Lower lobe of right lung (tissue), 2 donors: ENCODE data around the gene IFITM5. TPM values are rescaled to one million over a fixed set of nuclear protein-coding genes. Genes with fewer than 3 reads are reported as not detected.

Source experiments
- ATAC-seq, 2 donors: fragments of 200-7000 bp; cut with Tn5 transposase; one replicate each; pipeline ENCODE4 v1.9.1; 2020 to 2022; ENCODE audit warnings: mild to moderate bottlenecking in 2 of 2, moderate library complexity in 2 of 2
- DNase-seq: peaks from one replicate; pipeline ENCODE4 v3.0.0-alpha.2; 2020
- H3K27ac ChIP-seq: fragments of 200-600 bp; one replicate; pipeline ENCODE4 v1.8.0; 2022
- H3K27me3 ChIP-seq: fragments of 200-600 bp; one replicate; pipeline ENCODE4 v1.8.0; 2022; ENCODE audit warnings: low read depth
- H3K36me3 ChIP-seq: fragments of 200-600 bp; one replicate; pipeline ENCODE4 v1.8.0; 2022; ENCODE audit warnings: mild to moderate bottlenecking
- H3K4me1 ChIP-seq: fragments of 200-600 bp; one replicate; pipeline ENCODE4 v1.8.0; 2022
- H3K4me3 ChIP-seq: fragments of 200-600 bp; one replicate; pipeline ENCODE4 v1.8.0; 2022; ENCODE audit warnings: mild to moderate bottlenecking
- H3K9me3 ChIP-seq: fragments of 200-600 bp; one replicate; pipeline ENCODE4 v1.8.0; 2022
- intact Hi-C: fragments of 100-400 bp; cut with DNase I; formaldehyde crosslinking; loops from one replicate; pipeline ENCODE4 v1.11.0; 2022
- total RNA-seq: library from RNA; stranded (reverse); fragmentation: NEBNext Ultra II Directional; extraction: Animal tissue kit (Norgen Biotek cat#: 25700); gene quantifications from one replicate; pipeline ENCODE4 v1.2.1, GENCODE V29; 2021
- TF ChIP-seq, protein P1 (sequence below): fragments of 200-600 bp; IDR thresholded peaks from one replicate; pipeline ENCODE4 v1.8.0; 2022; ENCODE audit warnings: antibody characterized with exemption, mild to moderate bottlenecking
- donor health status: DM: no; HTN: yes; CAD: no; lungs with severe emphysema.

Gene IFITM5
- total RNA-seq, 1 donor from 2014 or later, result not detected

DNA sequence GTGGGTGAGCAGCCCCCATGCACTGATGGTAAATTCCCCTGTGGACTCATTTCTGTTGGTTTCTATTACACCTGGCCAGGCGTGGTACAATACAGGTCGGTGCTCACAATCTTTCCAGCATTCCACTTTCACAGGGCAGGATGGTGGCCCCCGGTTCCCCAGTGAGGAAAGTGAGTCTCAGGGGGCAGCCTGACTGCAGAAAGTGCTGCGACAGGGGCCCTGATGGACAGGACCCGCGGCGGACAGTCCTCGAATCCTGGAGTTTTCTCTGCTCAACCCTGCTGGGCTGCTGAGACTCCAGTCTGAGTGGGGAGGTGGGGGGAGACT, 13.5 kb downstream of the IFITM5 start:
- TF ChIP-seq, protein P1, sequence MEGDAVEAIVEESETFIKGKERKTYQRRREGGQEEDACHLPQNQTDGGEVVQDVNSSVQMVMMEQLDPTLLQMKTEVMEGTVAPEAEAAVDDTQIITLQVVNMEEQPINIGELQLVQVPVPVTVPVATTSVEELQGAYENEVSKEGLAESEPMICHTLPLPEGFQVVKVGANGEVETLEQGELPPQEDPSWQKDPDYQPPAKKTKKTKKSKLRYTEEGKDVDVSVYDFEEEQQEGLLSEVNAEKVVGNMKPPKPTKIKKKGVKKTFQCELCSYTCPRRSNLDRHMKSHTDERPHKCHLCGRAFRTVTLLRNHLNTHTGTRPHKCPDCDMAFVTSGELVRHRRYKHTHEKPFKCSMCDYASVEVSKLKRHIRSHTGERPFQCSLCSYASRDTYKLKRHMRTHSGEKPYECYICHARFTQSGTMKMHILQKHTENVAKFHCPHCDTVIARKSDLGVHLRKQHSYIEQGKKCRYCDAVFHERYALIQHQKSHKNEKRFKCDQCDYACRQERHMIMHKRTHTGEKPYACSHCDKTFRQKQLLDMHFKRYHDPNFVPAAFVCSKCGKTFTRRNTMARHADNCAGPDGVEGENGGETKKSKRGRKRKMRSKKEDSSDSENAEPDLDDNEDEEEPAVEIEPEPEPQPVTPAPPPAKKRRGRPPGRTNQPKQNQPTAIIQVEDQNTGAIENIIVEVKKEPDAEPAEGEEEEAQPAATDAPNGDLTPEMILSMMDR, result no peak
- no peaks in the 10 kb centered on the region for H3K9me3 ChIP-seq
- peaks cover 40% of the 10 kb centered on the region for H3K27me3 ChIP-seq
- H3K4me1 ChIP-seq, result peaks cover 34% of the 10 kb centered on the region
- H3K36me3 ChIP-seq, result no peaks in the 10 kb centered on the region
- DNase-seq (no peak), ATAC-seq (no peak)
- no peak overlapping the region for H3K4me3 ChIP-seq
- intact Hi-C loops, result no loop called here
- no peak overlapping the region for H3K27ac ChIP-seq

DNA sequence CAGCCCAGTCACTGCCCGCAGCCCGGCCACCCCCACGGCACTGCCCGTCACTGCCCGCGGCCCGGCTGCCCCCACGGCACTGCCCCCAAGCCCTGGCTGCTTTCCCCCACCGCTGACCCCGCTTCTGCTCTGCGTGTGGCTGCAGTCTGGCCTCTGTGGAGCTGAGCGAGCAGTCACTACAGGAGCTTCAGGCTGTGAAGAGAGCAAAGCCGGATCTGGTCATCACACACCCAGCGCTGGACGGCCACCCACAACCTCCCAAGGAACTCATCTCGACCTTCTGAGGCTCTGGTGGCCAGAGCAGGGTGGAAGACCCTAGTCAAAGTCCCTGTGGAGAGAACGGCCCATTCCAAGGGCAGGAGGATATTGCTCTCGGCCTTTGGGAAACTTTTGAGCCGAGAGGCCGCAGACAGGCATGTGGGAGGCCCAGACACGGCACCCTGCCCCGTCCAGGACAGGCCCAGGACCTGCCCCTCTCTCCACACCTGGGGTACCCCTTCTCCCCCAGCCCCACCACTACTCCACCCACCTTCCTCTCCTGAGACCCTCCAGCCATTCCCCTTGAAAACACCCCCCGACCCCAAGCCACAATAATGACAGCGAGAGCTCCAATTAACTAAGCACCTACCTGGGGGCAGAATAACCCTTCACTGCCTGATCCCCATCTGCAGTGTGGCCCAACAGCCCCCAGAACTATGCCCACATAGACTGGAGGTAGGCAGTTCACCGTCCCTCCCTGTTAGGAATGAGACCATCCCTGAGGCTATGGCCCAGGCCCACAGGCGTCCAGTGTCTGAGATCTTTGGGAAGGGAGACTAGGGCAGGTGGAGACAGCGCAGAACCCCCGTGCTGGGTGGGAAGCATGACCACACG, 14.1 kb downstream of the IFITM5 start:
- no peak for DNase-seq
- no peak for ATAC-seq
- TF ChIP-seq, protein P1, result no peak
- intact Hi-C loops, result no loop called here
- Histone ChIP-seq H3K27ac (no peak overlapping the region), H3K27me3 (peaks cover 46% of the 10 kb centered on the region), H3K9me3 (no peaks in the 10 kb centered on the region), H3K4me1 (peaks cover 36% of the 10 kb centered on the region), H3K36me3 (no peaks in the 10 kb centered on the region), H3K4me3 (no peak overlapping the region)

DNA sequence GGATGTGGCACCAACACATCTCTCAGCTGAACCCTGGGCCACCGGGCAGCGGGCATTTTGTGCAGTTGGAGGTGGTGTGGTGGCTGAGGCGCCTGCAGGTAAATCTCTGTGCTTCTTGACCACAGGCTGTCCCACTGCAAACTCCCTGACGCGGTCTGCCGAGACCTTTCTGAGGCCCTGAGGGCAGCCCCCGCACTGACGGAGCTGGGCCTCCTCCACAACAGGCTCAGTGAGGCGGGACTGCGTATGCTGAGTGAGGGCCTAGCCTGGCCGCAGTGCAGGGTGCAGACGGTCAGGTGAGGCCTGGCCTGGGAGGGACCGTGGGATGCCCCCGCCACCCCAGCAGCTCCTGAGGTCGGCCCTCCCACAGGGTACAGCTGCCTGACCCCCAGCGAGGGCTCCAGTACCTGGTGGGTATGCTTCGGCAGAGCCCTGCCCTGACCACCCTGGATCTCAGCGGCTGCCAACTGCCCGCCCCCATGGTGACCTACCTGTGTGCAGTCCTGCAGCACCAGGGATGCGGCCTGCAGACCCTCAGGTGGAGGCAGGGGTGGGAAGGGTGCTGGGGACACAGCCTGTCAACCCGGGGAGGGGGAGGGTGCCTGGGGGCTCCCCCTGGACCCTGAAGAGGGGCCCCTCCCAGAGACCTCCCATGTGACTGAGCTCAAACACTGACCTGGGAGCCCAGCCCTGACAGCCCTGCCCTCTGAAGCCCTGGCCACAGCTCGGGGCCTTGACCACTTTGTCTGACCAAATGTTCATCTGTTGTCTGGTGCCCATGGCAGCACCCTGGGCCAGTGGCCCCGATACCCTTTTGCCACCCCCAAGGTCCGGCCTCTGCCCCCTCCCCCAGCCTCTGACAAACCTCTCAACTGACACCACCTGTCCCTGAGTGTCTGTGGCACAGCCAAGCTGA, 15.0 kb downstream of the IFITM5 start:
- H3K4me3 ChIP-seq, result no peak overlapping the region
- H3K4me1 ChIP-seq, result peaks cover 36% of the 10 kb centered on the region
- no peak for DNase-seq
- H3K9me3 ChIP-seq, result no peaks in the 10 kb centered on the region
- TF ChIP-seq, protein P1, result no peak
- H3K36me3 ChIP-seq, result no peaks in the 10 kb centered on the region
- ATAC-seq, result no peak
- peaks cover 55% of the 10 kb centered on the region for H3K27me3 ChIP-seq
- intact Hi-C loops, result no loop called here
- no peak overlapping the region for H3K27ac ChIP-seq

DNA sequence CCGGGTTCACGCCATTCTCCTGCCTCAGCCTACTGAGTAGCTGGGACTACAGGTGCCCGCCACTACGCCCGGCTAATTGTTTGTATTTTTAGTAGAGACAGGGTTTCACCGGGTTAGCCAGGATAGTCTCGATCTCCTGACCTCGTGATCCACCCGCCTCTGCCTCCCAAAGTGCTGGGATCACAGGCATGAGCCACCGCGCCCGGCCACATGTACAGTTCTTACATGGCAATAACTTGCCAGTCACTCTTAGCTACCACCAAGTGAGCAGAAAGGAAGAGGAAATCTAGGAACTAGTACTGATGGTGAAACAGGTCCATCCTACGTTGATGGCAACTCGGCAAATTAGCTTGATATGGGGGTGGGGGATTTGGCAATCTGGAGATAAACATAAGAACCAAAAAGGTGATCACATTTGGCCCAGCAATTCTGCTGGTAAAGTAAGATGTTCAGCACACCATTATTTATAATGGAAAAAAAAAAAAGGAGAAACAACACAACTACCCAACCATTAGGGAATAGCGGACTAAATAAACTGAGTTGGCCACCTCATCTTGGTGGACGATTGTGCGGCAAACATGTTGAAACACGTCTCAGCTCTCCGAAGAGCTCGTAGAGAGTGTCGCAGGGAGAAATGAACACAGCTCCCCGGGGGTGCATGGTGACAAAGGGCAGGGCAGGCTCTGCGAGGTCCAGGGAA, 15.8 kb downstream of the IFITM5 start:
- peaks cover 63% of the 10 kb centered on the region for H3K27me3 ChIP-seq
- no peak overlapping the region for H3K4me3 ChIP-seq
- ATAC-seq (no peak), DNase-seq (no peak)
- intact Hi-C loops, result no loop called here
- H3K36me3 ChIP-seq, result no peaks in the 10 kb centered on the region
- H3K27ac ChIP-seq, result no peak overlapping the region
- H3K9me3 ChIP-seq, result no peaks in the 10 kb centered on the region
- TF ChIP-seq, protein P1, result no peak
- peaks cover 42% of the 10 kb centered on the region for H3K4me1 ChIP-seq

DNA sequence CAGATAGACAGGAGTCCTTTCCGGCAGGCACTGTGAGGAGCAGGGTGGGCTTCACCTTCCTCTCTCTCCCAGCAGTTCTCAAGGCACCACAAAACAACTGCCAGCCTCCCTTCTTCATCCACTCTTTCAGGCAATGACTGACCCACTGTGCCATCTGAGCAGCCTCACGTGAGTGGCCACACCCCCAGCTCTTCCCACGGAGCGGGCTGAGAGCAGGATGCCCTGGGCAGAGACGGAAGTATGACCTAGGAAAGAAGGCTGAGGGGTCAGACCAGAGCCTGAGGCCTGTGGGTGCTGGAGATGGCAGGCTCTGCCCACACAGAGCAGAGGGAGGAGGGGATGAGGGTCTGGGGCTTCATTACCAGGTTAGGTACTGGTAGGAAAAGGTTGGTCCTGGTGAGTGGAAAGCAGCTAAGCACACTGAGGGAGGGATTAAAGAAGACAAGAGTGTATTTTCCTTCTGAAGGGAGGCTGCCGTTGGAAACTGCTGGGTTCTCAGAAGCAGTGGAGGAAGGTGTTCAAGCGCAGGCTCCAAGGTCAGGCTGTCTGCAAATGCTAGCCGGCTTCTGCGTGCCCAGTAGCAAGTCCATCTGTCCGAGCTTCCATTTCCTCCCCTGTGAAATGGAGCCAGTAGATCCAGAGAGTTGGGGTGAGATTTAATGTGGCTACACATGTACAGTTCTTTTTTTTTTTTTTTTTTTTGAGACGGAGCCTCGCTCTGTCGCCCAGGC, 16.5 kb downstream of the IFITM5 start:
- peaks cover 68% of the 10 kb centered on the region for H3K27me3 ChIP-seq
- H3K4me1 ChIP-seq, result peaks cover 43% of the 10 kb centered on the region
- H3K9me3 ChIP-seq, result no peaks in the 10 kb centered on the region
- ATAC-seq (no peak), DNase-seq (no peak)
- intact Hi-C loops, result no loop called here
- H3K27ac ChIP-seq, result no peak overlapping the region
- H3K36me3 ChIP-seq, result no peaks in the 10 kb centered on the region
- TF ChIP-seq, protein P1, result no peak
- no peak overlapping the region for H3K4me3 ChIP-seq
